Measurements from ENCODE around the gene OR1L8. TPM values are rescaled to one million over a fixed set of nuclear protein-coding genes. Genes with fewer than 3 reads are reported as not detected.

The OR1L8 gene
- total and polyA plus RNA-seq, 9 of the 15 experiments (the other 6 are each of a cell fraction or from before 2014, with no cell fraction given), result 0.03 to 0.06 (median 0.06) TPM; not detected in 6

DNA sequence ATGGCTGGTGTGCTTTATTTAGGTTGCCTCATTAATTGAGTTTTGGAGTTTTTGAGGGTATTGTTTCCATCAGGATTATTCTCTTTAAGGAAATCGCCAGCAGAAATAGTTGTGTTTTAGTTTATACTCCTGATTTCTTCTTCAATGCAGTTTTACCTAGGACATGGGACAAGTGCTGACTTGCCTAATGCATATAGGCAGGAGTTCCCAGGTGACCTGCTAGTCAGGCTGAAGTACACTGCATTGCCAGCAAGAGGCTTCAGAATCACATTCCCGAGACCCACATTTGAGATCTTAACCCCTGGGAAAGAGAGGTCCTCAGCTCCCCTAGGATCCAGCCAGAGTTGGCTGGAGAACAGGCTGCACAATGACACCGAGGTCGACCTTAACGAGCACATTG, 31.8 kb downstream of the OR1L8 start:
- no peak overlapping the region for H3K4me3 ChIP-seq
- no peaks in the 10 kb centered on the region for H3K4me1 ChIP-seq (replicated peaks in 1 of 2; ENCODE audit: control insufficient read depth in 2 of 2, insufficient read depth in 2 of 2, low read length in 2 of 2)
- no peak overlapping the region for H3K9ac ChIP-seq (ENCODE audit: insufficient read depth in 1 of 2, low read depth in 2 of 2, low read length in 2 of 2)
- no peaks in the 10 kb centered on the region for H3K36me3 ChIP-seq (ENCODE audit: control insufficient read depth, insufficient read depth, low read length)
- intact Hi-C loops (cut with micrococcal nuclease) (loop anchor here (5.0 kb wide), 1 partner anchor 61 kb away; the partner anchor contains the start of gene OR1Q1), in situ Hi-C loops (cut with MboI) (no loop called here)
- peaks cover 0 to 3% of the 10 kb centered on the region in 2 experiments; a peak in 1 of 5 replicates for H3K27me3 ChIP-seq (ENCODE audit: control insufficient read depth in 2 of 2, insufficient read depth in 2 of 2, low read length in 2 of 2)
- CTCF ChIA-PET (ENCODE audit: low intra/inter-chr PET ratio), result no interaction called here
- no peaks in the 10 kb centered on the region for H3K79me2 ChIP-seq (ENCODE audit: control insufficient read depth, insufficient read depth, low read length)
- no peak overlapping the region for H3K27ac ChIP-seq (ENCODE audit: extremely low read depth, low read depth, low read length)
- no peaks in the 10 kb centered on the region for H3K9me1 ChIP-seq (ENCODE audit: control insufficient read depth, insufficient read depth, low read length)
- no peak for DNase-seq (ENCODE audit: extremely low read depth in 1 of 4, low spot score in 3 of 4)
- POLR2A ChIA-PET, result interaction anchor here (1.3 kb wide), 1 partner anchor 9 kb away, joined by 4 read pairs; no protein-coding TSS in a partner anchor
- H3K9me3 ChIP-seq (replicated peaks; ENCODE audit: control insufficient read depth, insufficient read depth, low read depth, low read length), result no peaks in the 10 kb centered on the region
- H2AFZ ChIP-seq (ENCODE audit: low read depth, low read length), result no peak overlapping the region
- no TSS peak for BruUV-seq (replicated peaks)
- no peak for FAIRE-seq
- WGBS (ENCODE audit: insufficient coverage, low coverage, missing lambda C conversion rate), result 3% methylated on average over 5 of the region's 5 CpGs
- H3K4me2 ChIP-seq (ENCODE audit: insufficient read depth, low read length), result no peak overlapping the region
- no peak for ATAC-seq
- H4K20me1 ChIP-seq (replicated peaks; ENCODE audit: control insufficient read depth, insufficient read depth, low read length), result no peaks in the 10 kb centered on the region
- no peak for TF ChIP-seq MCM5 (IDR thresholded peaks at IDR 0.05; ENCODE audit: low read depth)
- TF ChIP-seq REST (IDR thresholded peaks at IDR 0.05; ENCODE audit: borderline replicate concordance), result no peak
- TF ChIP-seq REST (CRISPR knock-in tag; IDR thresholded peaks at IDR 0.05; ENCODE audit: low read depth), result no peak
- no peak for TF ChIP-seq HDAC8 (tag; IDR thresholded peaks at IDR 0.05)
- TF ChIP-seq STAT5A (IDR thresholded peaks at IDR 0.05; ENCODE audit: borderline replicate concordance, low read length), result no peak
- TF ChIP-seq TBP (optimal IDR thresholded peaks at IDR 0.05; ENCODE audit: low read depth, low read length), result no peak
- TF ChIP-seq IRF2 (CRISPR knock-in tag; IDR thresholded peaks at IDR 0.05), result no peak
- no peak for TF ChIP-seq CHAMP1 (IDR thresholded peaks at IDR 0.05)
- no peak for TF ChIP-seq ZNF551 (CRISPR knock-in tag; IDR thresholded peaks at IDR 0.05)
- TF ChIP-seq KLF1 (tag; IDR thresholded peaks at IDR 0.05), result no peak
- TF ChIP-seq LCOR (CRISPR knock-in tag; IDR thresholded peaks at IDR 0.05), result no peak
- TF ChIP-seq, protein P1, sequence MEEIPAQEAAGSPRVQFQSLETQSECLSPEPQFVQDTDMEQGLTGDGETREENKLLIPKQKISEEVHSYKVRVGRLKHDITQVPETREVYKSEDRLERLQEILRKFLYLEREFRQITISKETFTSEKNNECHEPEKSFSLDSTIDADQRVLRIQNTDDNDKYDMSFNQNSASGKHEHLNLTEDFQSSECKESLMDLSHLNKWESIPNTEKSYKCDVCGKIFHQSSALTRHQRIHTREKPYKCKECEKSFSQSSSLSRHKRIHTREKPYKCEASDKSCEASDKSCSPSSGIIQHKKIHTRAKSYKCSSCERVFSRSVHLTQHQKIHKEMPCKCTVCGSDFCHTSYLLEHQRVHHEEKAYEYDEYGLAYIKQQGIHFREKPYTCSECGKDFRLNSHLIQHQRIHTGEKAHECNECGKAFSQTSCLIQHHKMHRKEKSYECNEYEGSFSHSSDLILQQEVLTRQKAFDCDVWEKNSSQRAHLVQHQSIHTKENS (CRISPR knock-in tag; IDR thresholded peaks at IDR 0.05), result no peak

Measured in K562 (cell line).